RPMI8226 (cell line): ENCODE data around the gene MAD1L1.
"Not testable (repeated sequence)": the region's sequence is repeated elsewhere in the genome, so short reads cannot be mapped to it uniquely, and the experiment has no call there.

Experiments
- DNase-seq: peaks from one replicate; pipeline ENCODE4 v3.0.0-alpha.2; 2015

The MAD1L1 gene

GRCh38 chr7:1867370-1868260 is 365.1 kb downstream of the MAD1L1 start:
- no peak for DNase-seq

- no peak for DNase-seq
Measured at GRCh38 chr7:1866601-1867000, 366.1 kb downstream of the MAD1L1 start.

GRCh38 chr7:1865571-1866255 is 367.0 kb downstream of the MAD1L1 start:
- no peak for DNase-seq

GRCh38 chr7:1865000-1865555 is 367.7 kb downstream of the MAD1L1 start:
- no peak for DNase-seq

GRCh38 chr7:1864161-1864940 is 368.4 kb downstream of the MAD1L1 start:
- DNase-seq = no peak

- DNase-seq = no peak
Measured at GRCh38 chr7:1863091-1863900, 369.4 kb downstream of the MAD1L1 start.

GRCh38 chr7:1862560-1862959 is 370.2 kb downstream of the MAD1L1 start:
- DNase-seq = no peak

GRCh38 chr7:1861799-1862458 is 370.8 kb downstream of the MAD1L1 start:
- no peak for DNase-seq

GRCh38 chr7:1860881-1861798 is 371.6 kb downstream of the MAD1L1 start:
- DNase-seq = not testable (repeated sequence)

- DNase-seq = no peak
Measured at GRCh38 chr7:1859266-1860035, 373.3 kb downstream of the MAD1L1 start.

GRCh38 chr7:1858435-1859265 is 374.1 kb downstream of the MAD1L1 start:
- no peak for DNase-seq

GRCh38 chr7:1857487-1858421 is 375.0 kb downstream of the MAD1L1 start:
- no peak for DNase-seq

- DNase-seq = no peak
Measured at GRCh38 chr7:1856888-1857441, 375.8 kb downstream of the MAD1L1 start.

- DNase-seq = no peak
Measured at GRCh38 chr7:1856161-1856887, 376.4 kb downstream of the MAD1L1 start.

GRCh38 chr7:1855725-1856160 is 377.0 kb downstream of the MAD1L1 start:
- DNase-seq = no peak
